Calu3 (cell line): ENCODE data around the gene LRRC8E. TPM values are rescaled to one million over a fixed set of nuclear protein-coding genes. Genes with fewer than 3 reads are reported as not detected.

Experiments used
- BruUV-seq: library from RNA; stranded (reverse); fragments of 400-500 nt; replicated peaks from 2 replicates; lab custom pipeline; 2021; lab: Mats Ljungman, UMichigan
- CTCF ChIA-PET: fragments of 300-600 bp; sonication (Branson Sonifier 250); formaldehyde crosslinking; loops from one replicate; lab custom pipeline; 2022; ENCODE audit warnings: antibody characterized with exemption; lab: Charles Lee
- DNase-seq: peaks from one replicate; pipeline ENCODE4 v3.0.0; 2022
- H3K27ac Mint-ChIP-seq: one replicate; pipeline ENCODE4 v1.8.0; 2022; ENCODE audit warnings: mixed read lengths; ENCODE audit not compliant: unreplicated experiment
- H3K27me3 Mint-ChIP-seq: one replicate; pipeline ENCODE4 v1.8.0; 2022; ENCODE audit warnings: mixed read lengths; ENCODE audit not compliant: unreplicated experiment
- H3K36me3 Mint-ChIP-seq: one replicate; pipeline ENCODE4 v1.8.0; 2022; ENCODE audit warnings: mild to moderate bottlenecking, moderate library complexity, mixed read lengths; ENCODE audit not compliant: insufficient read depth, unreplicated experiment
- H3K4me1 Mint-ChIP-seq: one replicate; pipeline ENCODE4 v1.8.0; 2022; ENCODE audit warnings: mild to moderate bottlenecking, low read depth, mixed read lengths; ENCODE audit not compliant: unreplicated experiment
- H3K4me3 Mint-ChIP-seq: one replicate; pipeline ENCODE4 v1.8.0; 2022; ENCODE audit warnings: mild to moderate bottlenecking, low read depth, moderate library complexity, mixed read lengths; ENCODE audit not compliant: unreplicated experiment
- H3K9me3 Mint-ChIP-seq: one replicate; pipeline ENCODE4 v1.8.0; 2022; ENCODE audit warnings: low read depth, mixed read lengths; ENCODE audit not compliant: unreplicated experiment
- CTCF ChIP-seq: fragments of 200-600 bp; IDR thresholded peaks from one replicate; pipeline ENCODE4 v1.8.0; 2022; ENCODE audit warnings: antibody characterized with exemption; ENCODE audit not compliant: unreplicated experiment
- intact Hi-C: fragments of 100-400 bp; cut with micrococcal nuclease; formaldehyde crosslinking; loops from one replicate; pipeline ENCODE4 v1.10.0; 2022; ENCODE audit not compliant: unreplicated experiment
- total RNA-seq: library from RNA; stranded (reverse); gene quantifications from 2 replicates; pipeline ENCODE4 v1.2.3, GENCODE V29; 2022

LRRC8E gene
- total RNA-seq, 1 experiment from 2014 or later = 8.0 TPM

DNA sequence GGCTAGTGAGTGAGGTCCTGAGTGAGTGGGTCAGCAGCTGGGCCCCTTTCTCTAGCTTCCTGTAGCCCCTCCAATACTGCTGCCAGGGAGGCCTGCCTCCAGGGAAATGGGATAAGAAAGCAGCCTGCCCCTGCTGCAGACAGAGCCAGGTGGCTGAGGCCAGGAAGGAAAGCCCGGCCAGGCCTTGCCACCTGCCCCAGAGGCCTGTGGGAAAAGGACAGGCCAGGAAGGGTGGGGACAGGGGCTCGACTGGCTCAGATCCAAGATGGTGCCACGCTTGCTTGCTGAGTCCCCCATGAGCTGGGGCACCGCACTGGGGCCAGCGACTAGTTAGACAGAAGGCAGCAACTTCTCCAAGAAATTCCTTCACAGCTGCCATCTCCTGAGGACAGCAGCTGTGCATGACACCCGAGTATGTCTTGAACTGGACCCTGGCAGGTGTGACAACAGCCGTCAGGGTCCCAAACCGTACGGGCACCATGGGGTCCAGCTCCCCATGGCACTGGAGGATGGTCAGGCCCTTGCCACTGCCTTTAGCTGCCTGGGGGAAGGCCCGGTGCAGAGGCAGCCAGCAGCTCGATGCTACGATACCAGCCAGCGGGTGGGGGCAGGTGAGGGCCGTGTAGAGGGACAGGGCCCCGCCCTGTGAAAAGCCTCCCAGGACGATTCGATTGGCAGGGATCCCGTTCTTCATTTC, 9.1 kb upstream of the LRRC8E start:
- BruUV-seq = no TSS peak
- H3K4me1 Mint-ChIP-seq = no peaks in the 10 kb centered on the region
- H3K27me3 Mint-ChIP-seq = no peaks in the 10 kb centered on the region
- CTCF ChIA-PET = interaction anchor here (0.5 kb wide), 1 partner anchor 769 kb away, joined by 5 read pairs; no protein-coding TSS in a partner anchor
- H3K9me3 Mint-ChIP-seq = no peaks in the 10 kb centered on the region
- no peak for TF ChIP-seq CTCF
- peaks cover 5% of the 10 kb centered on the region for H3K36me3 Mint-ChIP-seq
- intact Hi-C loops = no loop called here
- H3K4me3 Mint-ChIP-seq = no peak overlapping the region
- no peak for DNase-seq
- no peak overlapping the region for H3K27ac Mint-ChIP-seq

DNA sequence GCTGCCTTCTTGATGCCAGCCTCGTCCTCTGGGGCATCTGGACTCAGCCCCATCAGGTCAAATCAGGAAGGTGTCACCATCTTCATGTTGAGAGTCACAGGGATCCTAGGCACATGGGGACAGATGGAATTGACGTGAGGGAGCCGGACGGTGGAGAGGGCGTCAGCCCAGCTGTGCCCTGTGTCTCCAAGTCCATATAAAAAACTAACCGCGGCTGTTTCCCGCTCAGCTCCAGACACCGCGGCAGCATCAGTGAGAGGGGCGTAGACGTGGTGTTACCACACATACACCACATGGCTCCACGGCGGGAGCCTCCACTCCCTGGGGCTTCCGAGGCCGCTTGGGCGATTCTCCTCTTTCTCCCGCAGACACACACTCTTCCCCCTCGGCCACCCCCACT, 8.5 kb upstream of the LRRC8E start:
- no TSS peak for BruUV-seq
- H3K4me3 Mint-ChIP-seq = no peak overlapping the region
- no peaks in the 10 kb centered on the region for H3K27me3 Mint-ChIP-seq
- DNase-seq = no peak
- no peak overlapping the region for H3K27ac Mint-ChIP-seq
- H3K4me1 Mint-ChIP-seq = no peaks in the 10 kb centered on the region
- no peaks in the 10 kb centered on the region for H3K36me3 Mint-ChIP-seq
- CTCF ChIA-PET = interaction anchor here (0.5 kb wide), 1 partner anchor 768 kb away, joined by 5 read pairs; no protein-coding TSS in a partner anchor
- no peak for TF ChIP-seq CTCF
- intact Hi-C loops = no loop called here
- H3K9me3 Mint-ChIP-seq = no peaks in the 10 kb centered on the region

DNA sequence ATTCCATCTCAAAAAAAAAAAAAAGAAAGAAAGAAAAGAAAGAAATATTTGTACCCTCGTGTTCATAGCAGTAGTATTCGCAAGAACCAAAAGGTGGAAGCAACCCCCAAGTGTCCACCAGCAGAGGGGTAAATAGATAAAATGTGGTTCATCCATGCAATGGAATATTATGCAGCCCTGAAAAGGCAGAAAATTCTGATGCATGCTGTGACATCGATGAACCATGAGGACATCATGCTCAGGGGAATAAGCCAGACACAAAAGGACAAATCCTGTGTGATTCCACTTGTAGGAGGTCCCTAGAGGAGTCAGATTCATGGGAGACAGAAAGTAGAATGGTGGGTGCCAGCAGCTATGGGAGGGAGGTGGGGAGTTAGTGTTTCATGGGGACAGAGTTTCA, 6.4 kb upstream of the LRRC8E start:
- intact Hi-C loops = no loop called here
- Mint-ChIP-seq H3K36me3 (no peaks in the 10 kb centered on the region), H3K4me3 (no peak overlapping the region), H3K27ac (no peak overlapping the region), H3K4me1 (no peaks in the 10 kb centered on the region), H3K27me3 (no peaks in the 10 kb centered on the region), H3K9me3 (no peaks in the 10 kb centered on the region)
- no TSS peak for BruUV-seq
- CTCF ChIA-PET = no interaction called here
- TF ChIP-seq CTCF = no peak
- DNase-seq = no peak

DNA sequence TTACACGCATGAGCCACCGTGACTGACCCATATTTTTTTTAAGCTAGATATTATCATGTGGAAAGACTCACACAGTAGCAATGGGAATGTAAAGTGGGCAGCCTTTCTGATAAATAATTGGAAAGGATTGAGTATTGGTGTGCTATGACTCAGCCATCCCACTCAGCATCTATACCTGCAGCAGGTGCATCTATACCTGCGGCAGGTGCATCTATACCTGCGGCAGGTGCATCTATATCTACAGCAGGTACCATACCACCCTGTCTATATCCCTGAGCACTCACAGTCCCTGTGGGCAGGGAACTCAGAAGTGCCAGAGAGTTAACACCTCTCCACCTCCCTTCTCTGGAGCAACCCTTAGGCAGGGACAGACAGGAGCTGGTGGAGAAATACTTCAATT, 5.2 kb upstream of the LRRC8E start:
- no TSS peak for BruUV-seq
- no peak overlapping the region for H3K4me3 Mint-ChIP-seq
- H3K27me3 Mint-ChIP-seq = no peaks in the 10 kb centered on the region
- CTCF ChIA-PET = interaction anchor here (0.6 to 0.7 kb wide), 2 partner anchors 30 to 319 kb away, joined by 3 to 6 read pairs; no protein-coding TSS in a partner anchor
- no peaks in the 10 kb centered on the region for H3K4me1 Mint-ChIP-seq
- DNase-seq = no peak
- H3K36me3 Mint-ChIP-seq = no peaks in the 10 kb centered on the region
- H3K9me3 Mint-ChIP-seq = no peaks in the 10 kb centered on the region
- no peak overlapping the region for H3K27ac Mint-ChIP-seq
- intact Hi-C loops = no loop called here
- no peak for TF ChIP-seq CTCF
